Stomach (tissue), 4 donors: Measurements from ENCODE around the gene PPM1G.

Source experiments
- CTCF ChIP-seq, 7 experiments: fragments of 450-650 bp in 4 of 7; fragments of 200-600 bp in 3 of 7; sonication (generic) in 3 of 7; IDR thresholded peaks; one replicate each; pipeline ENCODE4 v1.5.1; 2016 to 2019; ENCODE audit warnings: antibody characterized with exemption in 7 of 7, control low read depth in 2 of 7, mild to moderate bottlenecking in 1 of 7
- POLR2A ChIP-seq, 4 donors: fragments of 450-650 bp; IDR thresholded peaks; one replicate each; pipeline ENCODE4 v1.6.1; 2016; ENCODE audit warnings: antibody characterized with exemption in 4 of 4, control low read depth in 2 of 4, mild to moderate bottlenecking in 1 of 4, moderate library complexity in 1 of 4

GRCh38 chr2:27407798-27408491 lies 1.4 kb downstream of the PPM1G start:
- TF ChIP-seq POLR2A (IDR thresholded peaks at IDR 0.05), result no peak
- peak in 5 of 7 experiments; percentile 30 to 57 (median 47) for TF ChIP-seq CTCF (IDR thresholded peaks at IDR 0.05)
